ENCODE results near the gene KCNA2. TPM values are rescaled to one million over a fixed set of nuclear protein-coding genes. Genes with fewer than 3 reads are reported as not detected.

The KCNA2 gene
- total RNA-seq, 1 experiment from 2014 or later: not detected

- no peaks in the 10 kb centered on the region for H3K36me3 Mint-ChIP-seq (ENCODE audit: insufficient read depth, unreplicated experiment)
- no TSS peak for BruUV-seq (replicated peaks)
- peaks cover 16% of the 10 kb centered on the region for H3K27me3 Mint-ChIP-seq (ENCODE audit: insufficient read depth, unreplicated experiment)
- ChIA-PET CTCF (interaction anchor here (1.1 to 1.4 kb wide), 2 partner anchors 22 to 24 kb away, joined by 3 to 4 read pairs; no protein-coding TSS in a partner anchor), POLR2A (interaction anchor here (0.5 kb wide), 1 partner anchor 46 kb away, joined by 3 read pairs; no protein-coding TSS in a partner anchor)
- no peaks in the 10 kb centered on the region for H3K4me1 Mint-ChIP-seq (ENCODE audit: insufficient read depth, unreplicated experiment)
- intact Hi-C loops (cut with micrococcal nuclease): no loop called here
- DNase-seq (ENCODE audit: unreplicated experiment): no peak
- TF ChIP-seq, protein P1, sequence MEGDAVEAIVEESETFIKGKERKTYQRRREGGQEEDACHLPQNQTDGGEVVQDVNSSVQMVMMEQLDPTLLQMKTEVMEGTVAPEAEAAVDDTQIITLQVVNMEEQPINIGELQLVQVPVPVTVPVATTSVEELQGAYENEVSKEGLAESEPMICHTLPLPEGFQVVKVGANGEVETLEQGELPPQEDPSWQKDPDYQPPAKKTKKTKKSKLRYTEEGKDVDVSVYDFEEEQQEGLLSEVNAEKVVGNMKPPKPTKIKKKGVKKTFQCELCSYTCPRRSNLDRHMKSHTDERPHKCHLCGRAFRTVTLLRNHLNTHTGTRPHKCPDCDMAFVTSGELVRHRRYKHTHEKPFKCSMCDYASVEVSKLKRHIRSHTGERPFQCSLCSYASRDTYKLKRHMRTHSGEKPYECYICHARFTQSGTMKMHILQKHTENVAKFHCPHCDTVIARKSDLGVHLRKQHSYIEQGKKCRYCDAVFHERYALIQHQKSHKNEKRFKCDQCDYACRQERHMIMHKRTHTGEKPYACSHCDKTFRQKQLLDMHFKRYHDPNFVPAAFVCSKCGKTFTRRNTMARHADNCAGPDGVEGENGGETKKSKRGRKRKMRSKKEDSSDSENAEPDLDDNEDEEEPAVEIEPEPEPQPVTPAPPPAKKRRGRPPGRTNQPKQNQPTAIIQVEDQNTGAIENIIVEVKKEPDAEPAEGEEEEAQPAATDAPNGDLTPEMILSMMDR (IDR thresholded peaks at IDR 0.05; ENCODE audit: unreplicated experiment): no peak
- H3K27ac Mint-ChIP-seq (ENCODE audit: low read depth, unreplicated experiment): no peak overlapping the region
- H3K9me3 Mint-ChIP-seq (ENCODE audit: unreplicated experiment): no peaks in the 10 kb centered on the region
- H3K4me3 Mint-ChIP-seq (ENCODE audit: unreplicated experiment): no peak overlapping the region
Observed at GRCh38 chr1:110594456-110595352, 11.5 kb downstream of the KCNA2 start.

- H3K27ac Mint-ChIP-seq (ENCODE audit: low read depth, unreplicated experiment): no peak overlapping the region
- peaks cover 18% of the 10 kb centered on the region for H3K27me3 Mint-ChIP-seq (ENCODE audit: insufficient read depth, unreplicated experiment)
- BruUV-seq (replicated peaks): no TSS peak
- ChIA-PET CTCF (interaction anchor here (0.7 to 1.4 kb wide), 4 partner anchors 9 to 133 kb away, joined by 3 to 4 read pairs (median 3); no protein-coding TSS in a partner anchor), POLR2A (no interaction called here)
- H3K9me3 Mint-ChIP-seq (ENCODE audit: unreplicated experiment): no peaks in the 10 kb centered on the region
- H3K4me1 Mint-ChIP-seq (ENCODE audit: insufficient read depth, unreplicated experiment): no peaks in the 10 kb centered on the region
- DNase-seq (ENCODE audit: unreplicated experiment): no peak
- intact Hi-C loops (cut with micrococcal nuclease): no loop called here
- no peak overlapping the region for H3K4me3 Mint-ChIP-seq (ENCODE audit: unreplicated experiment)
- H3K36me3 Mint-ChIP-seq (ENCODE audit: insufficient read depth, unreplicated experiment): no peaks in the 10 kb centered on the region
- TF ChIP-seq, protein P1 (IDR thresholded peaks at IDR 0.05; ENCODE audit: unreplicated experiment): no peak
Observed at GRCh38 chr1:110593902-110594301, 12.3 kb downstream of the KCNA2 start.

DNA sequence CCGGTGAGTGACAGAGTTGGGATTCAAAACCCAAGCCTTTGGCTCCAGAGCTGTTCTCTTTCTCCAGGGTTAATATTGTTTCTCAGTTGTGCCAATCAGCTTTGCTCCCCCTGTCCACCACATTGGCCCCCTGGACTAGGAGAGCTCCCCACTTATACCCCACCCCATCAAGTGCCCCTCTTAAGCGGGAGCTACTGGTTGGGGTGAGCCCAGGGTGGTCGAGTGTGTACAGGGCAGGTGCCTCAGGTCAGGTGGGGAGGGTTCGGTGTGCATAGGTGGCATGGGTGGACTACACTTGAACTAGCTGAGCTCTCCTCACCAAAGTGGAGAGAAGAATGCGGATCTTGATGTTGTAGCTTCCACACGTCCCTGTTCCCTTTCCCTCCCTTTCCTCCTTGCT lies 14.2 kb downstream of the KCNA2 start:
- Mint-ChIP-seq H3K36me3 (ENCODE audit: insufficient read depth, unreplicated experiment) (no peaks in the 10 kb centered on the region), H3K9me3 (ENCODE audit: unreplicated experiment) (no peaks in the 10 kb centered on the region), H3K27me3 (ENCODE audit: insufficient read depth, unreplicated experiment) (peaks cover 22% of the 10 kb centered on the region), H3K27ac (ENCODE audit: low read depth, unreplicated experiment) (no peak overlapping the region), H3K4me1 (ENCODE audit: insufficient read depth, unreplicated experiment) (no peaks in the 10 kb centered on the region), H3K4me3 (ENCODE audit: unreplicated experiment) (no peak overlapping the region)
- DNase-seq (ENCODE audit: unreplicated experiment): no peak
- TF ChIP-seq, protein P1 (IDR thresholded peaks at IDR 0.05; ENCODE audit: unreplicated experiment): no peak
- intact Hi-C loops (cut with micrococcal nuclease): no loop called here
- CTCF ChIA-PET: interaction anchor here (1.4 kb wide), 1 partner anchor 9 kb away, joined by 3 read pairs; no protein-coding TSS in a partner anchor
- no TSS peak for BruUV-seq (replicated peaks)
- POLR2A ChIA-PET: no interaction called here

- Mint-ChIP-seq H3K27me3 (ENCODE audit: insufficient read depth, unreplicated experiment) (peaks cover 19% of the 10 kb centered on the region), H3K27ac (ENCODE audit: low read depth, unreplicated experiment) (no peak overlapping the region), H3K4me1 (ENCODE audit: insufficient read depth, unreplicated experiment) (no peaks in the 10 kb centered on the region), H3K36me3 (ENCODE audit: insufficient read depth, unreplicated experiment) (no peaks in the 10 kb centered on the region), H3K9me3 (ENCODE audit: unreplicated experiment) (no peaks in the 10 kb centered on the region), H3K4me3 (ENCODE audit: unreplicated experiment) (no peak overlapping the region)
- no TSS peak for BruUV-seq (replicated peaks)
- intact Hi-C loops (cut with micrococcal nuclease): no loop called here
- ChIA-PET CTCF (interaction anchor here (0.8 kb wide), 1 partner anchor 16 kb away, joined by 3 read pairs; no protein-coding TSS in a partner anchor), POLR2A (no interaction called here)
- no peak for DNase-seq (ENCODE audit: unreplicated experiment)
- TF ChIP-seq, protein P1 (IDR thresholded peaks at IDR 0.05; ENCODE audit: unreplicated experiment): no peak
Observed at GRCh38 chr1:110588991-110589390, 17.2 kb downstream of the KCNA2 start.
